Thyroid gland (tissue), 4 donors: ENCODE measurements around the gene RCAN2. TPM values are rescaled to one million over a fixed set of nuclear protein-coding genes. Genes with fewer than 3 reads are reported as not detected.

Source experiments
- DNase-seq, 2 donors: peaks; one replicate each; pipeline ENCODE4 v3.0.0-alpha.2; 2019
- H3K27ac ChIP-seq, 3 donors: fragments of 200-600 bp; sonication (generic); 1 replicate in 2 of 3; 2 replicates in 1 of 3; pipeline ENCODE4 v1.5.1; 2016 to 2019; ENCODE audit warnings: mild to moderate bottlenecking in 1 of 3, moderate library complexity in 1 of 3
- H3K27me3 ChIP-seq: fragments of 200-600 bp; sonication (generic); one replicate; pipeline ENCODE4 v1.5.1; 2019
- H3K36me3 ChIP-seq, 2 donors: fragments of 200-600 bp; sonication (generic); one replicate each; pipeline ENCODE4 v1.5.1; 2016 to 2019
- H3K4me1 ChIP-seq, 2 donors: fragments of 200-600 bp; sonication (generic); one replicate each; pipeline ENCODE4 v1.5.1; 2017 to 2019
- H3K4me3 ChIP-seq, 3 donors: fragments of 200-600 bp; sonication (generic); replicated peaks in 1 of 3; 1 replicate in 2 of 3; 2 replicates in 1 of 3; pipeline ENCODE4 v1.5.1; 2016; ENCODE audit warnings: mild to moderate bottlenecking in 1 of 3
- H3K9me3 ChIP-seq: fragments of 200-600 bp; sonication (generic); one replicate; pipeline ENCODE4 v1.5.1; 2017
- POLR2A ChIP-seq, 2 donors: fragments of 450-650 bp; IDR thresholded peaks; one replicate each; pipeline ENCODE4 v1.6.1; 2017; ENCODE audit warnings: antibody characterized with exemption in 2 of 2, mild to moderate bottlenecking in 2 of 2, moderate library complexity in 1 of 2
- WGBS, 2 donors: methylation state at CpG; one replicate each; pipeline ENCODE4 v1.1.5; 2017; 5-methylcytosine and 5-hydroxymethylcytosine counted together
- intact Hi-C: fragments of 100-400 bp; cut with DNase I; formaldehyde crosslinking; loops from one replicate; pipeline ENCODE4 v1.15.1; 2023
- total RNA-seq, 4 donors: library from RNA; depleted of rRNA; stranded (reverse); fragments of >200 nt; gene quantifications; one replicate each; pipeline ENCODE4 v1.2.3, GENCODE V29; 2016
- TF ChIP-seq, protein P1 (sequence below), 6 experiments: fragments of 200-600 bp in 3 of 6; fragments of 450-650 bp in 3 of 6; sonication (generic) in 3 of 6; IDR thresholded peaks; one replicate each; pipeline ENCODE4 v1.5.1; 2016 to 2019; ENCODE audit warnings: antibody characterized with exemption in 6 of 6, mild to moderate bottlenecking in 2 of 6, inconsistent platforms in 1 of 6, moderate library complexity in 1 of 6

Gene RCAN2
- total RNA-seq, 4 donors from 2014 or later, result 14.0 to 33.2 (median 23.3) TPM

DNA sequence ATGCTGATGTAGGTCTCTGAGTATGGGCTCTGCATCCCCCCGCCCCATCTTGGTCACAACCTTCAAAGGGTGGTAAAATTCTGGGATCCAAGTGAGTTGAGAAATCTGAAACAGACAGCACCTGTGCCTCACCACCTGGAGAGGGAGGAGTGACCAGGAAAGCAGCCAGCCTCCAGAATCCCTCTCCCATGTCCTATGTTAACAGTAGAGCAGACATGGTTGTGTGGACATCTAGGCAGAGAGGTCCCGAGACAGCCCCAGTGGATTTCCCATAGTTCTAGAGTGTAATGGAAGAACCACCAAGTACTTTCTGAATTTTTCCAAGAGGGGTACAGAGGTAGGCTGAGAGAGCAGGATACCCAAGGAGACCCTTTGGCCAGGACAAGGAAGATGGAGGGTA, 216.7 kb downstream of the RCAN2 start:
- Histone ChIP-seq H3K27ac (no peak overlapping the region), H3K9me3 (no peaks in the 10 kb centered on the region), H3K36me3 (no peaks in the 10 kb centered on the region), H3K27me3 (no peaks in the 10 kb centered on the region), H3K4me1 (no peaks in the 10 kb centered on the region), H3K4me3 (no peak overlapping the region)
- WGBS, 2 donors, result 93 to 98% methylated on average over 2 of the region's 2 CpGs
- TF ChIP-seq, protein P1, sequence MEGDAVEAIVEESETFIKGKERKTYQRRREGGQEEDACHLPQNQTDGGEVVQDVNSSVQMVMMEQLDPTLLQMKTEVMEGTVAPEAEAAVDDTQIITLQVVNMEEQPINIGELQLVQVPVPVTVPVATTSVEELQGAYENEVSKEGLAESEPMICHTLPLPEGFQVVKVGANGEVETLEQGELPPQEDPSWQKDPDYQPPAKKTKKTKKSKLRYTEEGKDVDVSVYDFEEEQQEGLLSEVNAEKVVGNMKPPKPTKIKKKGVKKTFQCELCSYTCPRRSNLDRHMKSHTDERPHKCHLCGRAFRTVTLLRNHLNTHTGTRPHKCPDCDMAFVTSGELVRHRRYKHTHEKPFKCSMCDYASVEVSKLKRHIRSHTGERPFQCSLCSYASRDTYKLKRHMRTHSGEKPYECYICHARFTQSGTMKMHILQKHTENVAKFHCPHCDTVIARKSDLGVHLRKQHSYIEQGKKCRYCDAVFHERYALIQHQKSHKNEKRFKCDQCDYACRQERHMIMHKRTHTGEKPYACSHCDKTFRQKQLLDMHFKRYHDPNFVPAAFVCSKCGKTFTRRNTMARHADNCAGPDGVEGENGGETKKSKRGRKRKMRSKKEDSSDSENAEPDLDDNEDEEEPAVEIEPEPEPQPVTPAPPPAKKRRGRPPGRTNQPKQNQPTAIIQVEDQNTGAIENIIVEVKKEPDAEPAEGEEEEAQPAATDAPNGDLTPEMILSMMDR (IDR thresholded peaks at IDR 0.05), result no peak
- TF ChIP-seq POLR2A (IDR thresholded peaks at IDR 0.05), result no peak
- intact Hi-C loops, result no loop called here
- no peak for DNase-seq

DNA sequence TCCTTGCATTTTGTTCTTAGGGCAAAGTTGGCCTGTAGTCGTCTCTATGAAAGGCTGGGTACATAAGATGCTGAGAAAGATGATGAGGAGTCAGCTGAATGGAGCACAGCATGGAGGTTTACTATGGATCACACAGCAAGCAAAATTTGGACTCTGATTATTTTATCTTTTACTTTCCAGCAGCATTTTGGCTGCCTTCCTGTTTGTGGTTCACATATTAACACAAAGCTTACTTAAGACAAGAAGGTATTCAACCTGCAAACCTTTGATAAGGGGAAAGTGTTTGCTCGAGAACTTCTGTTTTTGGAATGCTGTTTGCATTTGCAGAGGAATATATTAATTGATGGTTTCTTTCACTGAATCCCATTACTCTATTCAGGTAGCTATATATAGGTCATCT, 217.3 kb downstream of the RCAN2 start:
- intact Hi-C loops, result no loop called here
- Histone ChIP-seq H3K4me3 (no peak overlapping the region), H3K27ac (no peak overlapping the region), H3K36me3 (no peaks in the 10 kb centered on the region), H3K27me3 (no peaks in the 10 kb centered on the region), H3K9me3 (no peaks in the 10 kb centered on the region), H3K4me1 (no peaks in the 10 kb centered on the region)
- no peak for TF ChIP-seq POLR2A (IDR thresholded peaks at IDR 0.05)
- TF ChIP-seq, protein P1 (IDR thresholded peaks at IDR 0.05), result no peak
- DNase-seq, result no peak
- 80 to 87% methylated on average over 2 of the region's 2 CpGs for WGBS, 2 donors

DNA sequence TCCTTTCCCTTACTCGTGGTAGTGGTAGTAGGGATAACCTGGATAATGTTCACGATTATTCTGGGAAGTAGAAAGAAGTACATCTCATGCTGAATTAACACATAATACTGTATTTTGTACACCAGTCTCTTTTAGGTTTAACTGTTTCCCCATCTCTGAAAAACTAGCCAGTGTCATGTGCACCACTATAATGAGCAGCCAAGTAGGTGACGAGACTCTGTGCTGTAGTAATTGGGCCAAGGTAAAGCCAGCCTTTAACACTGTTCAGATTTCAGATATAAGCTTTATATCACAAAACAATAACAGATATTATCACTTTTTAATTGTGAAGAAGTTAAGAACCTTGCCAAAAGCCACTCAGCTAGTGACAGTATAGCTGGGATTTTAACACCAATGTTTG, 219.5 kb downstream of the RCAN2 start:
- no peaks in the 10 kb centered on the region for H3K4me1 ChIP-seq
- H3K27me3 ChIP-seq, result no peaks in the 10 kb centered on the region
- H3K36me3 ChIP-seq, result no peaks in the 10 kb centered on the region
- 96% methylated on average over 3 of the region's 3 CpGs for WGBS, 2 donors
- intact Hi-C loops, result no loop called here
- DNase-seq, result no peak
- H3K4me3 ChIP-seq, result no peak overlapping the region
- H3K27ac ChIP-seq, result no peak overlapping the region
- no peak for TF ChIP-seq POLR2A (IDR thresholded peaks at IDR 0.05)
- TF ChIP-seq, protein P1 (IDR thresholded peaks at IDR 0.05), result no peak
- no peaks in the 10 kb centered on the region for H3K9me3 ChIP-seq

DNA sequence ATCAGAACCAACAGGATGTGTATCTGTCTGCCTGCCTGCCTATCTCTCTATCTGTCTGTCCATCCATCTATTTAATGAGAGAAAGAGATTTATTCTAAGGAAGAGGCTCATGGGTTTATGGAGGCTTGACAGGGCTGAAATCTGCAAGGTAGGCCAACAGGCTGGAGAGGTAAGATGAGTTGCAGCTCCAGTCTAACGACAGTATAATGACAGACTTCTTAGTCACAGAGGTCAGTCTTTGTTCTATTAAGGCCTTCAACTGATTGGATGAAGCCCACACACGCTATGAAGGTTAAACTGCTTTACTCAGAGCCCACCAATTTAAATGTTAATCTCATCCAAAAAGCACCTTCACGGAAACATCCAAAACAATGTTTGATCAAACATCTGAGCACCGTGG, 220.1 kb downstream of the RCAN2 start:
- no peaks in the 10 kb centered on the region for H3K36me3 ChIP-seq
- intact Hi-C loops, result no loop called here
- 82 to 88% methylated on average over 4 of the region's 4 CpGs for WGBS, 2 donors

DNA sequence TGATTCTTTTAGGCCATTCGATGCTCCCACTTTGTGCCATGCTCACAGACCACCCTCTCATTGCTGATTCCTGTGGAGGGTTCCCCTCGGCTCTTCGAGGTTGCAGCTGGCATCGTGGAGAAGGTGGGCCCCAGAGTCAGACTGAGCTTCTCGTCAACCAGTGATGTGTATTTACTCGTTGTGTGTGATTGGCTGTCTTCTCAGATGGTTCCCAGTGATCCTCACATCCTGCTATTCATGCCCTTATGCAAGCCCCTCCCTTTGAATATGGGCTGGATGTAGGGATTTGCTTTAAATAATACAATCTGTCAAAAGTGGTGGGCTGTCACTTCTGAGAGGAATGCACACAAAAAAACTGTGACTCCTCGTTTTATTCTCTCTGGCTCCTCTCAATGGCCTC, 220.9 kb downstream of the RCAN2 start:
- no peaks in the 10 kb centered on the region for H3K9me3 ChIP-seq

More for the DNA sequence above, 220.1 kb downstream of the RCAN2 start:
- no peaks in the 10 kb centered on the region for H3K9me3 ChIP-seq
- no peak overlapping the region for H3K27ac ChIP-seq
- no peaks in the 10 kb centered on the region for H3K27me3 ChIP-seq
- TF ChIP-seq, protein P1 (IDR thresholded peaks at IDR 0.05), result no peak
- no peak for TF ChIP-seq POLR2A (IDR thresholded peaks at IDR 0.05)
- H3K4me3 ChIP-seq, result no peak overlapping the region
- DNase-seq, result no peak
- no peaks in the 10 kb centered on the region for H3K4me1 ChIP-seq

More for the DNA sequence above, 220.9 kb downstream of the RCAN2 start:
- 90 to 95% methylated on average over 7 of the region's 7 CpGs for WGBS, 2 donors
- no peak for DNase-seq
- TF ChIP-seq, protein P1 (IDR thresholded peaks at IDR 0.05), result no peak
- TF ChIP-seq POLR2A (IDR thresholded peaks at IDR 0.05), result no peak
- H3K36me3 ChIP-seq, result no peaks in the 10 kb centered on the region
- H3K27ac ChIP-seq, result no peak overlapping the region
- H3K4me1 ChIP-seq, result no peaks in the 10 kb centered on the region
- H3K27me3 ChIP-seq, result no peaks in the 10 kb centered on the region
- no peak overlapping the region for H3K4me3 ChIP-seq
- intact Hi-C loops, result no loop called here
